HepG2 (cell line): ENCODE data around the gene SERINC5. TPM values are rescaled to one million over a fixed set of nuclear protein-coding genes. Genes with fewer than 3 reads are reported as not detected.

Experiments
- CSRNP2 ChIP-seq: sonication (generic); formaldehyde crosslinking; conservative IDR thresholded peaks from 2 replicates; pipeline ENCODE4 v1.8.0; 2022; ENCODE audit warnings: low read depth, missing genetic modification reagents
- HMG20B ChIP-seq: conservative IDR thresholded peaks from 2 replicates; pipeline ENCODE4 v1.6.1; 2016; ENCODE audit warnings: missing genetic modification reagents, missing compliant biosample characterization
- HNF4A ChIP-seq: sonication (generic); formaldehyde crosslinking; IDR thresholded peaks from 2 replicates; pipeline ENCODE4 v1.4.0; 2020; ENCODE audit warnings: missing genetic modification reagents
- HNRNPL ChIP-seq: fragments of 200-400 bp; formaldehyde crosslinking; IDR thresholded peaks from 2 replicates; pipeline ENCODE4 v1.6.1; 2017; ENCODE audit warnings: mild to moderate bottlenecking, low read depth, low read length
- NFIC ChIP-seq: IDR thresholded peaks from 2 replicates; pipeline ENCODE4 v1.6.1; 2012; ENCODE audit warnings: mild to moderate bottlenecking, low read length, inconsistent platforms
- NR2F6 ChIP-seq, 2 experiments: IDR thresholded peaks; 2 replicates each; pipeline ENCODE4 v1.6.1; 2016; ENCODE audit warnings: antibody characterized with exemption in 1 of 2, mild to moderate bottlenecking in 1 of 2
- RCOR2 ChIP-seq: IDR thresholded peaks from 2 replicates; pipeline ENCODE4 v1.6.1; 2016; ENCODE audit warnings: missing biosample characterization, missing genetic modification reagents
- SALL1 ChIP-seq: sonication (generic); formaldehyde crosslinking; IDR thresholded peaks from 2 replicates; pipeline ENCODE4 v1.8.0; 2022; ENCODE audit warnings: mild to moderate bottlenecking, missing genetic modification reagents
- TCF12 ChIP-seq, 2 experiments: fragments of 450-650 bp in 1 of 2; sonication (generic) in 1 of 2; formaldehyde crosslinking in 1 of 2; IDR thresholded peaks; 2 replicates each; pipeline versions ENCODE4 v1.6.1 to v1.8.0; 2017 to 2022; ENCODE audit warnings: antibody characterized with exemption in 1 of 2, mild to moderate bottlenecking in 1 of 2, missing genetic modification reagents in 1 of 2, moderate library complexity in 1 of 2
- TEAD3 ChIP-seq: optimal IDR thresholded peaks from 2 replicates; pipeline ENCODE3; 2016; ENCODE audit warnings: borderline replicate concordance
- THYN1 ChIP-seq: sonication (generic); formaldehyde crosslinking; IDR thresholded peaks from 2 replicates; pipeline ENCODE4 v1.8.1; 2023; ENCODE audit warnings: low read depth, mild to moderate bottlenecking, moderate library complexity, missing genetic modification reagents, borderline replicate concordance
- ZMYM3 ChIP-seq: sonication (generic); formaldehyde crosslinking; IDR thresholded peaks from 2 replicates; pipeline ENCODE4 v1.5.1; 2020; ENCODE audit warnings: mild to moderate bottlenecking, missing genetic modification reagents
- ZNF20 ChIP-seq: sonication (generic); formaldehyde crosslinking; IDR thresholded peaks from 2 replicates; pipeline ENCODE4 v1.4.0; 2020; ENCODE audit warnings: mild to moderate bottlenecking, moderate library complexity, missing genetic modification reagents
- ZNF292 ChIP-seq: sonication (generic); formaldehyde crosslinking; IDR thresholded peaks from 2 replicates; pipeline ENCODE4 v1.8.1; 2022; ENCODE audit warnings: mild to moderate bottlenecking, low read depth, missing genetic modification reagents, borderline replicate concordance
- ZNF331 ChIP-seq: sonication (generic); formaldehyde crosslinking; IDR thresholded peaks from 2 replicates; pipeline ENCODE4 v1.4.0; 2020; ENCODE audit warnings: missing genetic modification reagents
- ZNF746 ChIP-seq: sonication (generic); formaldehyde crosslinking; IDR thresholded peaks from 2 replicates; pipeline ENCODE4 v1.8.0; 2022; ENCODE audit warnings: mild to moderate bottlenecking, missing genetic modification reagents
- ZNF766 ChIP-seq: sonication (generic); formaldehyde crosslinking; IDR thresholded peaks from 2 replicates; pipeline ENCODE4 v1.5.0; 2020; ENCODE audit warnings: missing genetic modification reagents, borderline replicate concordance
- ZNF775 ChIP-seq: sonication (generic); formaldehyde crosslinking; IDR thresholded peaks from 2 replicates; pipeline ENCODE4 v1.4.0; 2020; ENCODE audit warnings: missing genetic modification reagents, mild to moderate bottlenecking, moderate library complexity, borderline replicate concordance
- ZNF784 ChIP-seq: sonication (generic); formaldehyde crosslinking; IDR thresholded peaks from 2 replicates; pipeline ENCODE4 v1.5.1; 2020; ENCODE audit warnings: missing genetic modification reagents, mild to moderate bottlenecking, borderline replicate concordance
- ZNF878 ChIP-seq: sonication (generic); formaldehyde crosslinking; IDR thresholded peaks from 2 replicates; pipeline ENCODE4 v1.8.1; 2023; ENCODE audit warnings: mild to moderate bottlenecking, missing genetic modification reagents, moderate library complexity
- ZSCAN5A ChIP-seq: sonication (generic); formaldehyde crosslinking; IDR thresholded peaks from 2 replicates; pipeline ENCODE4 v1.8.0; 2022; ENCODE audit warnings: mild to moderate bottlenecking, missing genetic modification reagents, borderline replicate concordance
- ZSCAN9 ChIP-seq: IDR thresholded peaks from 2 replicates; pipeline ENCODE4 v1.6.1; 2016; ENCODE audit warnings: borderline replicate concordance
- polyA plus RNA-seq, 8 experiments: library from polyadenylated mRNA; depleted of rRNA in 3 of 8; stranded (reverse) in 7 of 8; unstranded in 1 of 8; fragments of >200 nt; fragmentation: Illumina TruSeq in 4 of 8; extraction: Trizol in 4 of 8; gene quantifications; 2 replicates each; pipeline versions ENCODE4 v1.2.1 to v1.2.3, GENCODE V29; 2011 to 2016; ENCODE audit warnings: low read depth in 4 of 8, missing spikeins in 1 of 8, mixed read lengths in 1 of 8; ENCODE audit not compliant: insufficient read depth in 1 of 8
- total RNA-seq, 5 experiments: library from RNA; depleted of rRNA; stranded (reverse); fragments of >200 nt; fragmentation: Illumina TruSeq; extraction: Trizol; gene quantifications; 2 replicates each; pipeline ENCODE4 v1.2.3, GENCODE V29; 2016; ENCODE audit warnings: low read depth in 1 of 5
- TF ChIP-seq, protein P1 (sequence below): sonication (generic); formaldehyde crosslinking; IDR thresholded peaks from 2 replicates; pipeline ENCODE4 v1.4.0; 2020; ENCODE audit warnings: missing genetic modification reagents

Gene SERINC5
- total and polyA plus RNA-seq, 2 of the 13 experiments (the other 11 are each of a cell fraction or from before 2014, with no cell fraction given): 17.3 to 22.8 TPM

GRCh38 chr5:80204808-80205614 lies 50.8 kb downstream of the SERINC5 start (continued):
- TF ChIP-seq TEAD3 (CRISPR knock-in tag): peak; percentile 92
- peak; percentile 90 for TF ChIP-seq RCOR2 (CRISPR knock-in tag)
- TF ChIP-seq ZSCAN5A (CRISPR knock-in tag): peak; percentile 60; the same call in 1 of the 2 replicates
- TF ChIP-seq ZNF746 (CRISPR knock-in tag): peak; percentile 80
- no peak for TF ChIP-seq CSRNP2 (CRISPR knock-in tag)
- TF ChIP-seq ZNF878: peak; percentile 41; the same call in 1 of the 2 replicates
- TF ChIP-seq ZMYM3: peak; percentile 49; the same call in 1 of the 2 replicates
- peak; percentile 61; the same call in 1 of the 2 replicates for TF ChIP-seq ZNF775 (CRISPR knock-in tag)
- TF ChIP-seq HMG20B (CRISPR knock-in tag): peak; percentile 94
- peak; percentile 39; the same call in 1 of the 2 replicates for TF ChIP-seq ZNF784 (CRISPR knock-in tag)
- peak; percentile 78 for TF ChIP-seq HNF4A (CRISPR knock-in tag)
- TF ChIP-seq HNRNPL: no peak
- peak; percentile 46; the same call in 1 of the 2 replicates for TF ChIP-seq NR2F6 (IDR thresholded peaks at IDR 0.05)
- TF ChIP-seq NR2F6 (CRISPR knock-in tag; IDR thresholded peaks at IDR 0.05): peak; percentile 70
- peak; percentile 63; the same call in 1 of the 2 replicates for TF ChIP-seq NFIC
- TF ChIP-seq TCF12 (IDR thresholded peaks at IDR 0.05): no peak
- TF ChIP-seq TCF12 (CRISPR knock-in tag; IDR thresholded peaks at IDR 0.05): peak; percentile 74; the same call in 1 of the 2 replicates
- no peak for TF ChIP-seq ZNF20 (CRISPR knock-in tag)
- TF ChIP-seq THYN1 (CRISPR knock-in tag): no peak
- TF ChIP-seq ZNF331 (CRISPR knock-in tag): peak; percentile 87; the same call in 1 of the 2 replicates
- peak; percentile 96 for TF ChIP-seq SALL1
- TF ChIP-seq ZNF292 (CRISPR knock-in tag): peak; percentile 92
- peak; percentile 76; the same call in 1 of the 2 replicates for TF ChIP-seq ZSCAN9
- TF ChIP-seq ZNF766 (CRISPR knock-in tag): no peak
- TF ChIP-seq, protein P1, sequence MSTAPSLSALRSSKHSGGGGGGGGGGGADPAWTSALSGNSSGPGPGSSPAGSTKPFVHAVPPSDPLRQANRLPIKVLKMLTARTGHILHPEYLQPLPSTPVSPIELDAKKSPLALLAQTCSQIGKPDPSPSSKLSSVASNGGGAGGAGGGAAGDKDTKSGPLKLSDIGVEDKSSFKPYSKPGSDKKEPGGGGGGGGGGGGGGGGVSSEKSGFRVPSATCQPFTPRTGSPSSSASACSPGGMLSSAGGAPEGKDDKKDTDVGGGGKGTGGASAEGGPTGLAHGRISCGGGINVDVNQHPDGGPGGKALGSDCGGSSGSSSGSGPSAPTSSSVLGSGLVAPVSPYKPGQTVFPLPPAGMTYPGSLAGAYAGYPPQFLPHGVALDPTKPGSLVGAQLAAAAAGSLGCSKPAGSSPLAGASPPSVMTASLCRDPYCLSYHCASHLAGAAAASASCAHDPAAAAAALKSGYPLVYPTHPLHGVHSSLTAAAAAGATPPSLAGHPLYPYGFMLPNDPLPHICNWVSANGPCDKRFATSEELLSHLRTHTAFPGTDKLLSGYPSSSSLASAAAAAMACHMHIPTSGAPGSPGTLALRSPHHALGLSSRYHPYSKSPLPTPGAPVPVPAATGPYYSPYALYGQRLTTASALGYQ (CRISPR knock-in tag): peak; percentile 64; the same call in 1 of the 2 replicates
